Inferior parietal cortex (tissue), 1 donor: ENCODE measurements around the gene LRP5.
A peak's percentile ranks its signal among the peaks of the same experiment; 100 is the strongest.

Experiments
- DNase-seq: peaks from one replicate; pipeline ENCODE4 v3.0.0-alpha.2; 2016; ENCODE audit errors: extremely low spot score

Gene LRP5

DNA sequence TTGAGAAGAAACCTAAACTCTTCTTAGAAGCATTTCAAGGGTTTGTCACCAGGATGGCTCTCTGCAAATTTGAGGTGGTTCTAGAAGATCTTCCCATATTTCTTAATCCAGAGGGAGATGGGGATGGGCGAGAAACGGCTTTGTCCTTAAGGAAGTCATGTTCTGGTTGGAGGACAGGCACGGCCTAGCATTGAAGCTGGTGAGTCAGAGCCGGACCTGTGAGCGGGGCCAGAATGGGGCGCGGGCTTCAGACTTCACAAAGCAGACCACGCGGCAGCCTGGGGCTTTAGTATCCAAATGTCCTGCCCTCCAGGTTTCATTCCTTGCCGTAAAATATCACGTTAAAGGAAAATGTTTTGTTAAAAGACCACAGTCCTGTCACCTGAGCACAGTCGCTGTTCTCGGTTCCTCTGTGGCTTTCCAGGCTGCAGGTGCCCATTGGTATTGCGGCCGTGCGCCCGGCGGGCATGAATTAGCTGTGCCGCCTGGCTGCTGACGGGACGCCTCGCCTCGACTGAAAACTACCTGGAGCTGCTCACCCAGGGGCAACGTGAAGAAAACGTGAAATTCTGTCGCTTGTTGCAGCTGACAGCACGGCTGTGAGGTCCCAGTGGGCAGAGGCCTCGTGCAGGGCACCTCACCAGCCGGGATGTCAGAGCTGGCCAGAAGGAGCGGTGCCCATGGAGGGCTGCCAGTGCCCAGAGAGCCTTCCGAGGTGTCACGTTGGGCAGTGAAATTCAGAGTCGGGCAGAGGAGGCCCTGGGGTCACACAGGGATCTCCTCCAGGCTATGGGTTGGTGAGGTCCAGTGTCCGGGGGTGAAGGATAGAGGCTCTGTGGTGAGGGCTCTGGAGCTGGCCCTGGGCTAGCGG lies 59.0 kb downstream of the LRP5 start:
- DNase-seq, result no peak

DNA sequence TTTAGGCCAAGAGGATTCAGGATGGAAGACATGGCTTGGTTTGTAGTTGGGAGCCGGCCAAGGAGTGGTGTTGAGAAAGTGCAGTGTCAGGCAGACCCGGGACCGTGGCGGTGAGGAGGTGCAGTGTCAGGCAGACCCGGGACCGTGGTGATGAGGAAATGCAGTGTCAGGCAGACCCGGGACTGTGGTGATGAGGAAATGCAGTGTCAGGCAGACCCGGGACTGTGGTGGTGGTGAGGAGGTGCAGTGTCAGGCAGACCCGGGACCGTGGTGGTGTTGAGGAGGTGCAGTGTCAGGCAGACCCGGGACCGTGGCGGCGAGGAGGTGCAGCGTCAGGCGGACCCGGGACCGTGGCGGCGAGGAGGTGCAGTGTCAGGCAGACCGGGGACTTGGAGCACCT lies 59.7 kb downstream of the LRP5 start:
- no peak for DNase-seq

DNA sequence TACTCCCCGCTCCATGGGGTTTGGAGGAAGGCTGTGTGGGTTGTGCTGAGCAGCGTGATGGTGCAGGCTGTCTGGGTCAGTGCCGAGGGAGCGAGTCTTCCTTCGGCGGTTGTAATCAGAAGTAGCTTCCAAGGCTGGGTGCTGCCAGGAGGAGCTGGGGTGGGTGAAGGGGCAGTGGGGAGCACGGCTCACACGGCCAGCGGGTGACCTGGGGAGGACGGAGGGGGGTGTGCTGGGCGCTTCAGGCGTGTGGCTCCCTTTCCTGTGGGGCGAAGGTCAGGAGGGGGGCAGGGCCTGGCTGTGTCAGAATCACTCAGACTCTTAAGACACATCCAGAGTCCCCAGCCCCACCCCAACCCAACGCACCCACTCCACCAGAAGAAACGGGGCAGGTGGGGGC lies 60.2 kb downstream of the LRP5 start:
- DNase-seq, result no peak

DNA sequence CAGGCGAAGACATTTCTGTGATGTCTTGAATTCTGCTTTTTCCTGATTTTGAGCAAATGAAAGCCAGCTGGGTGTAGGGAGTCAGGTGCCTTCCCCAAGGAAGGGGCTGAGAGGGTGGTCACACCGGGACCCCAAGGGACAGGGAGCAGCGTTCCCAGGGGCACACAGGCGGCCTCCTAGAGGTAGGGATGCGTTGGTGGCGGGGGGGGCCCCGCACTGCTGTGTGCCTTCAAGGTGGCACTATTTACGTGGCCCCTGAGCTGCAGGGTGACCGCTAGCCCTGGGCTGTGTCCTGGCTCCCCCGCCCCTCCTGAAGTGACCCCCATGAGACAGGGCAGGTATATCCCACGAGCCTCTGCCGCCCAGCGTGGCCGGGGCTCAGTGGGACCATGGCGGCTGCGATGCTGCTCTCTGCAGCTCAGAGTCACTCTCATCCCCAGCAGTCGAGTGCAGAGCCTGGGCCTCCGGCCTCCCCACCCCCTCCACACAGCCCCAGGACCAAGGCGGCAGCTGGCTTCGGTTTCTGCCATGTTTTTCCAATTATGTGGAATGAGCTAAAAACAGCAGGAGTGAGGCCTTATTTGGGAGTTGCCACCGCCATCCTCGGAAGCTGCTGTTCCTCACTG lies 60.9 kb downstream of the LRP5 start:
- no peak for DNase-seq

DNA sequence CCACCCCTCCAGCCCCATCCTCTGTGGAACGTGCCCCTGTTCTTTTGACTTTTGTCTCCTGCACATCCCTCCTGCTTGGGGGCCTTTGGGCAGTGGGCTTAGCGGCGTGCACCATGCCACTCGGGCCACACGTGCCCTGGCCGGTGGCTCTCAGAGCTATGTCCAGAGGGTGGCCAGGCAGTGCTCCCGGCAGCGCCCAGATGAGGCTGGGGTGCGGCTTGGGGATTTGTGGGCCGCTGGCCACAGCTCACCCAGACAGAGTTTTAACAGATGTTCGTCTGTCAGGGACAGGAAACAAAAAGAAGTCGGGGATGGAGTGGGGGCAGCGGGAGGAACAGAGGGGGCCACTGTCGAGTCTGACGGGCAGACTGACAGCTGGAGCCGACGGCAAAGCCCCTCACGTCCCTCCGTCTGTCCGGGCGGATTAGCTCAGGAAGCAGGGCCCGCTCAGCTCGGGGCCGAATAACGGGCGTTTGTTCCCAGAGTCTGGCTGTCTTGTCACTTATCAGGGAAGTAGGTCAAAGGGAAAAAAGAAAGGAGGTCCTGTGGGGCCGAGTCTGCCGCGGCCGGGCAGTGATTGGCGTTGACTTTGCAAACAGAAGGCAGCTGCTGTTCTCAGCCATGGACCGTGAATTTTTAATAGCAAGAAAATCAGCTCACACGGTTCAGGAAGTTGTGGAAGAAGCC lies 61.6 kb downstream of the LRP5 start:
- DNase-seq, result no peak

DNA sequence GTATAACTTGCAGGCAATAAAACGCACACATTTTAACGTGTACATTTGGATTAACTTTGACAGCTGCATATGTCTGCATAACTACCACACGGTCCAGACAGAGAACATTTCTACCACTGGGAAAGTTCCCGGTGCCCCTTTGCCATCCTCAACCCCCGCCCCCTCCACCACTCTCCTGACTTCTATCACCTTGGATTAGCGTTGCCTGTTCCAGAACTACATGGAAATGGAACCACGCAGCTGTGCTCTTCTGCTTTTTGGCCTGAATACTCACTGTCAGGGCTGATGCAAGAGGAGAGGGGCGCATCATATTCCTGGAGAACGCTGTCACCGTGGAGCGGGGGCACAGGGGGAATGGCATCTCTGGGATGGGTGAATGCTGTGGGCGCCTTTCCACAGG lies 62.1 kb downstream of the LRP5 start:
- DNase-seq, result no peak

DNA sequence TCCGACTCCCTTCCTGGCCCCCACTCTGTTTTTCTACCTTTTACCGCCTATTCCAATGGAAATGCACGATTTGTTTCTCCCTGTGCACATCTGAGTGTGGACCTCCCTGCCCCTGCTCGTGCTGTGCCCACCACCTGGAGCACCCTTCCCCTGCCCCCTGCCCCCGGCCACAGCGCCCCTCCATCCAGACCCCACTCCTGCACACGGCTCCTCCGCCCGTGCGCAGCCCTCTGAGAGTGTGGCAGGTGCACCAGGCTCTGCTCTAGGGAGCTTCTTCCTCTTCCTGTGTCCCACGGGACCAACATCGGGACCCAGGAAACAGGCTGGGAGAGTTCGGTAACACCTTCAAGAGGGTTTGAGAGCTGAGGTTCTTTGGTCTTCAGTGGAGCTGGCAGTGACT lies 62.9 kb downstream of the LRP5 start:
- DNase-seq, result no peak

DNA sequence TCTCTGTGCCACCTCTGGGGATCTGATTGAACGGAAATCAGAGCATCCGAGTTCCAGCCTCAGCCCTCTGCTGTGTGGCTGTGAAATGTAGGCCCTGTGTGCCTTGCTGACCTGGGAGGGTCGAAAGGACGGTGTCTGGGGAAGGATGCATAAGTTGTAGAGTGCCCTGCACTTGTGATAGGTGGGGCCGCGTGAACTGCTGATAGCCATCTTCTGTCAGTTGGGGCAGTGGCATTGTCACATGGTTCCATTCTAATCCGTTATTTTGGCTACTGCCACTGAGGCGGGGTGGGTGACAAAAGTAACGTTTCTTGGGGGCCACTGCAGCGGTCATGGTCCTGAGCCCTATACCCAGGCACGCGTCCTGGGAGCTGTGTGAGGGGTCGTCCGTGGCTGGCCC lies 63.4 kb downstream of the LRP5 start:
- no peak for DNase-seq

DNA sequence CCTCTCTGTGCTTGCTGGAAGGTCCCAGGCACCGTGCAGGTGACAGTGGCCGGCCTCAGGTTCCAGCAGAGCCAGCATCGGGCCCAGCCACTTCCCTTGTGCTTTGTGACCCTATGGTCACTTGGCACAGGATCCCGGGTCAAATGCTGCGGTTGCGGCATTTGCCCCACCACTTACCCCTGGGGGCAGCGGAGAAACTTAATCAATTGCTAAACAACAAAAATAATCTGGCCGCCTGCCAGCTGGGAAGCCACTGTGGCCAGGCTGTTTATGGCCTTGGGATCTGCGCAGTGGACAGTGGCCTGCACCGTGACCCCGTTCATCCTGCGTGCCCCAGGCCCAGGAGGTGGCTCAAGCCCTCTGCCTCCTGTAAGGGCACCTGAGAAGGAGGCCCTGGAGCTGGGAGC lies 65.0 kb downstream of the LRP5 start:
- no peak for DNase-seq

DNA sequence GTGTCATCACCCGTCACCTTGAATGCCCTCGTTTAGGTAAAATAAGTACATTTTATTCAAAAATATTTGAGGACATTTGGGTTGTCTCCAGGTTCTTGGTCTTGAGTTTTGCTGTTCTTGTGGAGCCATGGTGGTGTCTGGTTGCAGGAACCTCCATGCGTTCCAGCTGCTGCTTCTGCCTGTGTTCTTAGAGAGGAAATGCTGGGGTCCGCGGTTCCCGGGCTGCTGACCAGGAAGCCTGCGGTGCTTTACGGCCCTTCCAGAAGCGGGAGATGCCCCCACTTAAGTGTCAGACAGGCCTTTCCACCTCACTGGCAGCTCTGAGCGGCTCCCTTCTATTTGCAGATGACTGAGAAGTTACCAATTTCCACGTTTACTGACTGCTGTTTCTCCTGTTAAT lies 66.8 kb downstream of the LRP5 start:
- DNase-seq, result no peak

DNA sequence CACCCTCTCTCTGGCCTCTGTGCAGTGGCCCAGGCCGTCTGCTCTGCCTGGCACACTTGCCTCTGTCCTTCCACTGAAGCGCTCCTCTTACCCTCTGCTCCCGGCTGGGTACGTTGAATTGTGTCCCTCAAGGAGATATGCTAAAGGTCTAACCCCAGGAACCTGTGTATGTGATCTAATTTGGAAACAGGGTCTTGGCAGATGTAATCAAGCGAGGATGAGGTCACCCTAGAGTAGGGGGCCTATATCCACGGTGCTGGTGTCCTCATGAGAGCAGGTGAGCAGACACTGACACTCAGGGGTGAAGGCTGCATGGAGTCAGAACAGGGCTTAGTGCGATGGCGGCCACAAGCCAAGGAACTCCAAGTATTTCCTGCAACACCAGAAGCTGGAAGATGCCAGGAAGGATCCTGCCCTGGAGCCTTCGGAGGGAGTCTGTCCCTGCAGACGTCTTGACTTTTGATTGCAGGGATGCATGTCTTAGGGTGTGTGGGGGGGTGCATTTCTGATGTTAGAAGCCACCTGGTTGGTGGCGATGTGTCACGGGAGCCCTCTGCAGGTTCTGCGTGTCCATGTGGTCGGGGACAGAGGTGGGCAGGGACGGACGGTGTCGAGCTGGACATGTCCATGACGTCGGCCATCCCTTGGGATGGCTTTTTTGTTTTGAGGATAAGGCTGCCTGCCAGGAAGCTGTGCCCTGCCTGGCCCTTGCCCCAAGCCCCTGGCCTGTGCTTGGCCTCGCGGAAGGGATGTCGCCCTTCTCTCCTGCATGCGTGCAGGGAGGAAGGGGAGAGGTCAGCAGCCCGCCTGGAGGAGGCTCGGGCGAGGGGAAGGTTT lies 68.6 kb downstream of the LRP5 start:
- no peak for DNase-seq

DNA sequence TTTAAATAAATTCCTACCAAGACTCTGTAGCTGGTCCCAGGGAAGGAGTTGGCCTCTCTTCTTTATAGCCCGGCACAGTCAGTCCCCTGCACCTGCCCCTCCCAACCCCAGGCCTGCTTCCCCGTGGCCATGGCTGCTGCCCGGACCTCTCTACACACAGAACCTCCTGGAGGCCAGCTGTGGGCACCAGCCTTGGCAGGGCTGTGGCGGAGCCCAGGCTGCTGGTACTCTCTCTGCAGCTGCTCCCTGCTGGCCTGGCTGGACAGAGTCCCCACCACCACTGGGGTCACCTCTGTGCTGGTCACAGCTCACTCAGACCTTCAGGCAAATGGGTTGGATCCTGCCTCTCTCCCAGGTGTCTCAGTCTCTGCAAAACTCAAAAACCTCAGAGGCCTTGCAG lies 69.3 kb downstream of the LRP5 start:
- no peak for DNase-seq

DNA sequence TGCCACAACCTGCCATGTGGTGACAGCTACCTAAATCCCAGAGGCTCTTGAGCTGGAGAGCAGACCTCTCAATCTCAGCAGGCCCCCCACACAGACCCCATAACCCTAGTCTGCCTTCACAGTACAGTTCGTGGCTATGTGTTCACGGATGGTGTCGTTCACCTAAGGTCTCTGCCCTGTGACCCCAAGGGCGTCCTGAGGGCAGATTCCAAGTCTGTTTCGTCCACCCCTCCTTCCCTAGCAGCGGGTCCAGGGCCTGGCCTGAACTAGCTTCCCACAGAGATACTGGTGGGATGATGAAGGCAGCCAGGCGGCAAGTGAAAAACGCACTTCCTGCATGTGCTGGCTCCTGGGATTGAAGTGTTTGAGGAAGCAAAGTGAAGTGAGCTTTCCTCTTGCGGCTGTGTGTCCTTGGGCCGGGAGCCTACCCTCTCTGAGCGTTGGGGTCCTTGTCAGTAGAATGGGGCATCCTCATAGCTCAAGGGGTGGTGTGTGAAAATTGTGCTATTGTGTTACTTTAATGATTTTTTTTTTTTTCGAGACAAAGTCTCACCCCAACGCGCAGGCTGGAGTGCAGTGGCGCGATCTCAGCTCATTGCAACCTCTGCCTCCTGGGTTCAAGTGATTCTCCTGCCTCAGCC lies 70.1 kb downstream of the LRP5 start:
- no peak for DNase-seq

DNA sequence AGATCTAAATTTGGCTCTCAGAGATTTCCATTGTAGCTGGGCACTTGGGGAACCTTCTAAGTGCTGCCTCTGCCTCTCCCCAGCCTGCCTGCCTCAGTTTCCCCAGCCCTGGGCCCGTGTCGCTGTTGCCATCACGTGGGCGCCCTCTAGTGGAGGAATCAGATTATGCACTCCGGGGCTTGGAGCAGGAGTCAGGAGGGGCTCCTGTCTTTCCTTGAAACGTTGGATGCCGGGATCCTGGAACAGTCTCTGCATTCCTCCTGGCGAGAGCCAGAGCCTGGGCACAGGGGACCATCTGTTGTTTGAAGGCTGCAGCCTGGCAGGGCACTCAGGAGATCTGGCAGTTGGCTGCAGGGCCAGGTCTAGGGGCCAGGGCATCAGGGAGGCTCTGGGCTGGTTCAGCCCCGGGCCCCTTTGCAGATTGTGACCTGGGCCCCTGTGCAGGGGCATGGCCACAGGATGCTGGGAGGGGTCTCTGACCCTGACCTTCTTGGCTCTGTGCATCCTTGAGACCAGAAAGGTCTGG lies 71.6 kb downstream of the LRP5 start:
- peak; percentile 53 for DNase-seq

DNA sequence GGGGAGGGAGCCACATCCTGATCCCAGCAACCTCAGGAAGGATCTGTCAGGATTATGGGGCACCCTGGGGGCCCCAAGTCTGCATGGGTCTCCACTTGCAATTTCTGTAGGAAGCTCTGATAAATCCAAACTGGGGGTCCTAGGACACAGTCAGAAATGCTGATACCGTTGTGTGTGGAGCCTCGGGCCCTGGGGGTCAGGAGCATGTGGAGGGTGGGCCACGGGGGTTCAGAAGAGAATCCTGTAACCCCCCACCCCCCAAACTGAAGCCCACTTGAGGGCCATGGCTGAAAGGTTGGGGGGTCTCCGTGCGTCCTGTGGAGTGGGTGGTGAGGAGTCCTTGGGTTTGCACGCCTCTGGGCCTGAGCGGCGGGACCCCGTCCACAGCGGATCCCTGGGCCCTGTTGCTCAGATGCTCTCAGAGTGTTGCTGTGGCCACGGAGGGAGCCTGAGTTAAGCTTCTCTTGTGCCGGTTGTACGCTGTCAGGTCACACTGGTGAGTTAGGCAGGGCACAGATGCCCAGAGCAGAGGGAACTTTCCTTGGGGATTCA lies 72.2 kb downstream of the LRP5 start:
- no peak for DNase-seq

DNA sequence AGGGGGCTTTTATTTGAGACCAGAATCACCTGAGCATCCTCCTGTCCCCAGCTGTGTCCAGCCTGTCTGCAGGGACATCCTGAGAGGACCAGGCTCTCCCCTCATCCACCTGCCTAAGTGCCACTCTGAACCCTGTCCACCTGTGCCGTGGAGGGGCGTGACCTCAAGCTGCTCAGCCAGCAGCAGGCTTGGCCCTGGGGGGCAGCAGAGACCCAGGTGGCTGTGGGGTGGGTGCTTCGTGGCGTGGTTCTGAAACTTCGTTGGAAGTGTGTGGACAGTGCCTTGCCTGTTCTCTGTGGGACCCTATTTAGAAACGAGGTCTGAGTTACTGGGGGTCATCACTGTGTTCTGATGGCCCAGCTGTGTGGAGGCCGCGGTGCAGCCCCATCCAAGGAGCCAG lies 72.7 kb downstream of the LRP5 start:
- no peak for DNase-seq

DNA sequence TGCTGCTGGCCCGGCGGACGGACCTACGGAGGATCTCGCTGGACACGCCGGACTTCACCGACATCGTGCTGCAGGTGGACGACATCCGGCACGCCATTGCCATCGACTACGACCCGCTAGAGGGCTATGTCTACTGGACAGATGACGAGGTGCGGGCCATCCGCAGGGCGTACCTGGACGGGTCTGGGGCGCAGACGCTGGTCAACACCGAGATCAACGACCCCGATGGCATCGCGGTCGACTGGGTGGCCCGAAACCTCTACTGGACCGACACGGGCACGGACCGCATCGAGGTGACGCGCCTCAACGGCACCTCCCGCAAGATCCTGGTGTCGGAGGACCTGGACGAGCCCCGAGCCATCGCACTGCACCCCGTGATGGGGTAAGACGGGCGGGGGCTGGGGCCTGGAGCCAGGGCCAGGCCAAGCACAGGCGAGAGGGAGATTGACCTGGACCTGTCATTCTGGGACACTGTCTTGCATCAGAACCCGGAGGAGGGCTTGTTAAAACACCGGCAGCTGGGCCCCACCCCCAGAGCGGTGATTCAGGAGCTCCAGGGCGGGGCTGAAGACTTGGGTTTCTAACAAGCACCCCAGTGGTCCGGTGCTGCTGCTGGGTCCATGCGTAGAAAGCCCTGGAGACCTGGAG lies 74.1 kb downstream of the LRP5 start:
- DNase-seq, result no peak

DNA sequence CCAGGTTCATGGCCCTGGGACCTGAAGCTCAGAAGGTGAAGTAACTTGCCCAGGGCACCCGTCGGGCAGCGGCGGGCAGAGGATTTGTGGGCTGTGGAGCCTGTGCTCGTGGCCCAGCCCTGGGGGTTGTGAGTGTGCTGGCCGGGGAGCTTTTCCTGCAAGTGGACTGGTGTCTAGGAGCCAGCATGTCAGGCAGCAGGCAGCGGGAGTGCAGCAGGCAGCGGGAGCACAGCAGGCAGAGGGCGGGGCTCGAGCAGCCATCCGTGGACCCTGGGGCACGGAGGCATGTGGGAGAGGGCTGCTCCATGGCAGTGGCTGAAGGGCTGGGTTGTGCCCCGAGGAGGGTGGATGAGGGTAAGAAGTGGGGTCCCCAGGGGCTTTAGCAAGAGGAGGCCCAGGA lies 75.4 kb downstream of the LRP5 start:
- DNase-seq, result no peak

DNA sequence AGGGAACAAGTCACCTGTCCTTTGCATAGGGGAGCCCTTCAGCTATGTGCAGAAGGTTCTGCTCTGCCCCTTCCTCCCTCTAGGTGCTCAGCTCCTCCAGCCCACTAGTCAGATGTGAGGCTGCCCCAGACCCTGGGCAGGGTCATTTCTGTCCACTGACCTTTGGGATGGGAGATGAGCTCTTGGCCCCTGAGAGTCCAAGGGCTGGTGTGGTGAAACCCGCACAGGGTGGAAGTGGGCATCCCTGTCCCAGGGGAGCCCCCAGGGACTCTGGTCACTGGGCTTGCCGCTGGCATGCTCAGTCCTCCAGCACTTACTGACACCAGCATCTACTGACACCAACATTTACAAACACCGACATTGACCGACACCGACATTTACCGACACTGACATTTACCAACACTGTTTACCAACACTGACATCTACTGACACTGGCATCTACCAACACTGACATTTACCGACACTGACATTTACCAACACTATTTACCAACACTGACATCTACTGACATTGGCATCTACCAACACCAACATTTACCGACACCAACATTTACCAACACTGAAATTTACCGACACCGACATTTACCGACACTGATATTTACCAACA lies 76.3 kb downstream of the LRP5 start:
- no peak for DNase-seq

DNA sequence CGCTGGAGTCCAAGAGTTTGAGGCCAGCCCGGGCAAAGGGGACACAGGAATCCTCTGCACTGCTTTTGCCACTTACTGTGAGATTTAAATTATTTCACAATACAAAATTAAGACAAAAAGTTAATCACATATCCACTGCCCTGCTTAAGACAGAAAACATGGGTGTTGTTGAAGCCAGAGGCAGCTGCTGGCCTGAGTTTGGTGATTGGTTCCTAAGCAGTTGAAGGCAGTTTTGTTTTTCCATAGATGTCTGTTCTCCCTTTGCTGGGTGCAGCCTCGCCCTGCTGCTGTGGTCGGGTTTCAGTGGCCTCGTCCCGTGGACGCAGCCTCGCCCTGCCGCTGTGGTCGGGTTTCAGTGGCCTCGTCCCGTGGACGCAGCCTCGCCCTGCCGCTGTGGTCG lies 77.9 kb downstream of the LRP5 start:
- no peak for DNase-seq
